Measurements from ENCODE around the gene TMEM196.
A peak's percentile ranks its signal among the peaks of the same experiment; 100 is the strongest.
"Not testable (repeated sequence)": the region's sequence is repeated elsewhere in the genome, so short reads cannot be mapped to it uniquely, and the experiment has no call there.

The TMEM196 gene

DNA sequence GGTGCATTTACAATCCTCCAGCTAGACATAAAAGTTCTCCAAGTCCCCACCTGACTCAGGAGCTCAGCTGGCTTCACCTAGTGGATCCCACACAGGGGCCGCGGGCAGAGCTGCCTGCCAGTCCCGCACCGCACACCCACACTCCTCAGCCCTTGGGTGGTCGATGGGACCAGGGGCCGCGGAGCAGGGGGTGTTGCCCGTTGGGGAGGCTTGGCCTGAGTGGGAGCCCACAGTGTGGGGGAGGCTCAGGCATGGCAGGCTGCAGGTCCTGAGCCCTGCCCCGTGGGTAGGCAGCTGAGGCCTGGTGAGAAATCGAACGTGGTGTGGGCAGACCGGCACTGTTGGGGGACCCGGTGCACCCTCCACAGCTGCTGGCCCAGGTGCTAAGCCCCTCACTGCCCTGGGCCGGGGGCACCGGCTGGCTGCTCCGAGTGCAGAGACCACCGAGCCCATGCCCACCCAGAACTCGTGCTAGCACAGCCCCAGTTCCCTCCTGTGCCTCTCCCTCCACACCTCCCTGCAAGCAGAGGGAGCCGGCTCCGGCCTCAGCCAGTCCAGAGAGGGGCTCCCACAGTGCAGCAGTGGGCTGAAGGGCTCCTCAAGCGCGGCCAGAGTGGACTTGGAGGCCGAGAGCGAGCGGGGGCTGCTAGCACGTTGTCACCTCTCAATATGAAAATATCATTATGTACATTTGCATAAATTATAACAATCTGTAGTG lies 81.1 kb downstream of the TMEM196 start:
- H3K9me3 ChIP-seq (ENCODE audit: control insufficient read depth, insufficient read depth, low read length): peaks cover 5% of the 10 kb centered on the region; the same call in 1 of the 2 replicates
- no peak overlapping the region for H3K9ac ChIP-seq (ENCODE audit: low read depth, low read length)
- H3K36me3 ChIP-seq (ENCODE audit: insufficient read depth, low read length): no peaks in the 10 kb centered on the region; the same call in 1 of the 2 replicates
- no peaks in the 10 kb centered on the region for H3K4me1 ChIP-seq (ENCODE audit: insufficient read depth, low read length)

DNA sequence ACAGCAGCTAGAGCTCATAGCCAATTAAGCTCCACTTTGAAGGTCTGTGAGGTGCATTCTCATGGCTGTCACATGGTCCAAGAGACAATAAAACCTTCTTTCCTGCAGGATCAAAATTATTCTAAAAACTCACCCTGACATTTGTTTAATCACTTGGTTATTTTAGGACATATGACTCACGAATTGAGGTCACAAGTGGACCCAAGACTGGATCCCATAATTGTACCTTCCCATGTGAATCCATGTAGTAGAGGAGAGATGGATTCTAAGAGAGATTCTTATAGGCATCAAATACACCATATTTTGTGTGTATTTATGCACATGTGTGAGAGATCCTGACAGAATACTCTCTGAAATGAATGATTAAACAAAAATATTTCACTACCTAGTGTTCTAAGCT lies 82.7 kb downstream of the TMEM196 start:
- no peaks in the 10 kb centered on the region; the same call in 1 of the 2 replicates for H3K36me3 ChIP-seq (ENCODE audit: insufficient read depth, low read length)
- peaks cover 5% of the 10 kb centered on the region; the same call in 1 of the 2 replicates for H3K9me3 ChIP-seq (ENCODE audit: control insufficient read depth, insufficient read depth, low read length)
- H3K4me1 ChIP-seq (ENCODE audit: insufficient read depth, low read length): no peaks in the 10 kb centered on the region
- no peak overlapping the region for H3K9ac ChIP-seq (ENCODE audit: low read depth, low read length)

DNA sequence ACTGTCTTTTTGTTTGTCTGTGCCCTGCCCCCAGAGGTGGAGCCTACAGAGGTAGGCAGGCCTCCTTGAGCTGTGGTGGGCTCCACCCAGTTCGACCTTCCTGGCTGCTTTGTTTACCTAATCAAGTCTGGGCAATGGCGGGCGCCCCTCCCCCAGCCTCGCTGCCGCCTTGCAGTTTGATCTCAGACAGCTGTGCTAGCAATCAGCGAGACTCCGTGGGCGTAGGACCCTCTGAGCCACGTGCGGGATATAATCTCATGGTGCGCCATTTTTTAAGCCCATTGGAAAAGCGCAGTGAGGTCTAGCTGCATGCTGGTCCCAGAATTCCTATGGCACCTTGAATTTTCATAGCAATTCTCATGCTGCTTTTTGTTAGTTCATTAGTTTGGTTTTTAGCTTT lies 84.3 kb downstream of the TMEM196 start:
- not testable (repeated sequence) for H3K9me3 ChIP-seq (ENCODE audit: control insufficient read depth, insufficient read depth, low read length); H3K4me1 ChIP-seq (ENCODE audit: insufficient read depth, low read length); H3K36me3 ChIP-seq (ENCODE audit: insufficient read depth, low read length)
- H3K9ac ChIP-seq (ENCODE audit: low read depth, low read length): peak overlapping the region; percentile 63

DNA sequence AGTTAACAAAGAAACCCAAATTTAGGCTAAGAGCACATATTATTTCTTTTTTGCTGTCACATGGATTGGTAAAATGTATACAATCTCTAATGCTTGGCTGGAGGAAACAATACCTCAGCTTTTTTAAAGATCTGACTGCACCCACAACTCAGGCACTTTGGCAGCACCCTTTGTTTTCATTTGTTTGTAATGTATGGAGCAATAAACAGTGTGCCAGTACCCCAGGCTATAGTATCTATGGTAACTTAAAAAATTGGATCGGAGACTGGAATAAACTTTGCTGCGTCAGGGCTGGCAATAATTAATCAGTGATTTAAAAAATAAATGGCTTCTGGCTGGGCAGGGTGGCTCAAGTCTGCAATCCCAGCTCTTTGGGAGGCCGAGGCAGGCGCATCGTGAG lies 91.8 kb downstream of the TMEM196 start:
- no peaks in the 10 kb centered on the region for H3K4me1 ChIP-seq (ENCODE audit: insufficient read depth, low read length)
- H3K9me3 ChIP-seq (ENCODE audit: control insufficient read depth, insufficient read depth, low read length): no peaks in the 10 kb centered on the region
- no peak overlapping the region for H3K9ac ChIP-seq (ENCODE audit: low read depth, low read length)
- no peaks in the 10 kb centered on the region for H3K36me3 ChIP-seq (ENCODE audit: insufficient read depth, low read length)

DNA sequence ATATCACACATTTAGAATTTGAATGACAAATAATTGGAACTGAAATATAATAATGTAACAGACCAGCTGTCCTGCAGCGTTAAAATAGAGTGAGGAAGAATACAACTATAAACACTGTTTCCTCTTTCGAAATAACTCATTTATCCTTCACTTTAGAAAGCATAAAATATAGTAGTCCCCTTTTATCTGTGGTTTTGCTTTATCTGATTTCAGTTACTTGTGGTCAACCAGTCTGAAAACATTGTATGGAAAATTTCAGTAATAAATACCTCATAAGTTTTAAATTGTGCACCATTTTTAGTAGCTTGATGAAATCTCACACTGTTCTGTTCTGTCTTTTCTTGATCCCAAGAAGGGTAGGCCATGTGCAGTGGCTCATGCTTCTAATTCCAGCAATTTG lies 96.2 kb downstream of the TMEM196 start:
- no peak overlapping the region for H3K9ac ChIP-seq (ENCODE audit: low read depth, low read length)

DNA sequence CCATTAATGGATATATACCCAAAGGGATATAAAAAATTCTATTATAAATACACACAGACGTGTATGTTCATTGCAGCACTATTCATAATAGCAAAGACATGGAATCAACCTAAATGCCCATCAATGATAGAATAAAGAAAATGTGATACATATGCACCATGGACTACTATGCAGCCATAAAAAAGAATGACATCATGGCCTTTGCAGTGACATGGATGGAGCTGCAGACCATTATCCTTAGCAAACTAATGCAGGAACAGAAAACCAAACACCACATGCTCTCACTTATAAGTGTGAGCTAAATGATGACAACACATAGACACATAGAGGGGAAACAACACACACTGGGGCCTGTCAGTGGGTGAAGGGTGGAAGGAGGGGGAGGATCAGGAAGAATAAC lies 97.6 kb downstream of the TMEM196 start:
- Histone ChIP-seq H3K36me3 (ENCODE audit: insufficient read depth, low read length) (no peaks in the 10 kb centered on the region), H3K9ac (ENCODE audit: low read depth, low read length) (no peak overlapping the region), H3K4me1 (ENCODE audit: insufficient read depth, low read length) (0 out of 2 replicates have a peak, but pooled peaks cover 2% of the 10 kb centered on the region), H3K9me3 (ENCODE audit: control insufficient read depth, insufficient read depth, low read length) (no peaks in the 10 kb centered on the region)

More for the DNA sequence above, 96.2 kb downstream of the TMEM196 start:
- Histone ChIP-seq H3K9me3 (ENCODE audit: control insufficient read depth, insufficient read depth, low read length) (no peaks in the 10 kb centered on the region), H3K36me3 (ENCODE audit: insufficient read depth, low read length) (no peaks in the 10 kb centered on the region), H3K4me1 (ENCODE audit: insufficient read depth, low read length) (no peaks in the 10 kb centered on the region)

DNA sequence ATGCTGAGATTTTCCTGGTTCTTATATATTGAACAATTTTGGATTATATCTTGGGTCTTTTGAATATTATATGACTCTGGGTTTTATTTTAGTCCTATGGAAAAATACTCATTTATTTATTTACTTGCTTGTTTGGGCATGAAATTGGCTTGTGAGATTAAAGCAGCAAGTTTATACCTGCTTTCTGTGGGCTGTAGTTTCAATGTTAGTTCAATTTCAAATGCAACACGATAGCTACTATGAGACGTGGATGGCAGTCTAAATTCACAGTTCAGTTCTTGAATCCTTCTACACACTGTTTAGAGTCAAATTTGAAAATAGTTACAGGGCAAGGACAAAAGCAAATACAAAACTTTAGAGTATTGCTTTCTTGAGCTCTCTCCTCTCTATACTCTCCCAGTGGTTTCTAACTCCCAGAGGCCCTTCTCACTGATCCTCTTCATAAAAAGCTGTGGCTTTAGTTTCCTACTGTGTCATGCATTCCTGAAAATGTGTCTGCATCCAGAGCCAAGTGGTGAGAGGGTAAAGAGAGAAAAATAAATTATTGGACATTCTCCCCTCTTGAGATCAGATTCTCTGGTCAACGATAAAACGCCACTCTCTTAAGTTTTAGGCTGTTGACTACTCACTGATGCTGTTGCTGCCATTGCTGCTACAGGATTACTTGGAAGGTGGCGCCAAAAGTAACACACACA lies 99.0 kb downstream of the TMEM196 start:
- Histone ChIP-seq H3K9me3 (ENCODE audit: control insufficient read depth, insufficient read depth, low read length) (no peaks in the 10 kb centered on the region), H3K9ac (ENCODE audit: low read depth, low read length) (no peak overlapping the region), H3K36me3 (ENCODE audit: insufficient read depth, low read length) (no peaks in the 10 kb centered on the region), H3K4me1 (ENCODE audit: insufficient read depth, low read length) (0 out of 2 replicates have a peak, but pooled peaks cover 5% of the 10 kb centered on the region)

DNA sequence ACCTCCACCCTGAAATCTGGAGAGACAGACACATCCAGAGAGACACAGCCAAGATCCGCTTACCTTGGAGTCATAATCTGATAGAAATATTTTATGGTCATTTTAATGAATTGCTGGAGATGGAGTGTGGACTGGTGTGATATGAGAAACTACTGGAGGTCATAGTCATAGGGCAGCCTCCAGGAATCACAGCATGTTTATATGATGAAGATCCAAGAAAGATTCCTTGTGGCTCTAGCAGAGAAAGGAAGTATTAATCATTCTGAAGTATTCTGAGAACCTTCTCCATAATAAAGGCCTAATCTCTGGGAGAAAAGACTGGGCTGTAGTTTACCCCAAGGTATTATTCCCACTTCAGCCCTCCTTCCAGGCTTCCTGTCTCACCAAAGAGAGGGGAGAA lies 102.6 kb downstream of the TMEM196 start:
- Histone ChIP-seq H3K9me3 (ENCODE audit: control insufficient read depth, insufficient read depth, low read length) (no peaks in the 10 kb centered on the region), H3K4me1 (ENCODE audit: insufficient read depth, low read length) (0 out of 2 replicates have a peak, but pooled peaks cover 5% of the 10 kb centered on the region), H3K36me3 (ENCODE audit: insufficient read depth, low read length) (no peaks in the 10 kb centered on the region), H3K9ac (ENCODE audit: low read depth, low read length) (no peak overlapping the region)
